Smooth muscle cell of the coronary artery (primary cell): ENCODE measurements around the gene TUSC7. TPM values are rescaled to one million over a fixed set of nuclear protein-coding genes. Genes with fewer than 3 reads are reported as not detected.

Experiments used
- total RNA-seq: library from RNA; depleted of rRNA; stranded (reverse); fragments of >200 nt; gene quantifications from 2 replicates; pipeline ENCODE4 v1.2.3, GENCODE V29; 2014; ENCODE audit warnings: low replicate concordance

Gene TUSC7
- not detected in 2 replicates for total RNA-seq

DNA sequence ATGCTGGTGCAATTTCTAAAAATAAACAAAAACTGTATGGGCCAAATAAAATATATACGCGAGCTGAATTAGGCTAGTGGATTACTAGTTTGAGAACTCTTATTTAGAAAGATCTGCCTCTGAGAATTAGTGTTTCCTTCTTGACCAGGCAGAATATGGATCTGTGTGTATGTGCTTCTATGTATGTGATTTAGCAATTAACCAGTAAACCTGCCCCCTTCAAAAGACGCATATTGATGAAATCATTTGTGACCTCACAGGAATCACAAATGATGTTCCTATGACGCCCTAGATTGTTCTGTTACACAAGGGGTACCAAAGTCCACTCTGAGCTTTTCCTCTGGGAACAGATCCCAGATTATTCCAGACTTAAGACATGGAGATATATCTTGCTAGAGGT lies at the start of gene TUSC7:
TUSC7 (plus strand) TSS at position 301 of the 400 bp plus-strand sequence.

